NCI-H2196 (cell line): ENCODE measurements around the gene SECTM1.

Experiments
- DNase-seq: peaks from one replicate; lab custom pipeline; 2025; ENCODE audit not compliant: unreplicated experiment; lab: John Stamatoyannopoulos, UW

The SECTM1 gene

DNA sequence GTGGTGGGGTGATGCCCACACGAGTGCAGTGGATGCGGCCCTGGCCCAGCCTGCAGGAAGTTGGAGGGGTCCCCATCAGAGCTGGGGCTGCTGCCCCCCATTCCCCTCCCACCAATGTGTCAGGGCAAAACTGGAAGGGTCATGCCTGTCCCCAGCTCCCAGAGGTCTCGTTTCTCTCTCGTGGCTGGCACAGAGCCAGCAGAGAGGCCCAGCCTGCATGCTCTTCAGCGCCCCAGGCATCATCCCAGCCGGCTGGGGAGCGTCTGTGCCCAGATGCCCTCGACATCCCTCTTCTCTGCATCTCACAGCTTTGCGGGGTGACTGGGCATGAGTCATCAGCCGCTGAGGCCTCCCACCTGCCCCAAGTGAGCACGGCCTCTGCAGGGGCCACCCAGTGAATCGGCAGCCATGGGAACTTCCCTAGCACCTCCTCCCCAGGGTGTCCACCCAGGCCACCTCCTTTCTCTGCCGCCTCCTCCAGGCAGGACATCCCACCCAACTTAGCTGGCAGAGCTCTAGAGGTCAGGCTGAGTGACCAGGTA, 50.3 kb downstream of the SECTM1 start:
- no peak for DNase-seq

DNA sequence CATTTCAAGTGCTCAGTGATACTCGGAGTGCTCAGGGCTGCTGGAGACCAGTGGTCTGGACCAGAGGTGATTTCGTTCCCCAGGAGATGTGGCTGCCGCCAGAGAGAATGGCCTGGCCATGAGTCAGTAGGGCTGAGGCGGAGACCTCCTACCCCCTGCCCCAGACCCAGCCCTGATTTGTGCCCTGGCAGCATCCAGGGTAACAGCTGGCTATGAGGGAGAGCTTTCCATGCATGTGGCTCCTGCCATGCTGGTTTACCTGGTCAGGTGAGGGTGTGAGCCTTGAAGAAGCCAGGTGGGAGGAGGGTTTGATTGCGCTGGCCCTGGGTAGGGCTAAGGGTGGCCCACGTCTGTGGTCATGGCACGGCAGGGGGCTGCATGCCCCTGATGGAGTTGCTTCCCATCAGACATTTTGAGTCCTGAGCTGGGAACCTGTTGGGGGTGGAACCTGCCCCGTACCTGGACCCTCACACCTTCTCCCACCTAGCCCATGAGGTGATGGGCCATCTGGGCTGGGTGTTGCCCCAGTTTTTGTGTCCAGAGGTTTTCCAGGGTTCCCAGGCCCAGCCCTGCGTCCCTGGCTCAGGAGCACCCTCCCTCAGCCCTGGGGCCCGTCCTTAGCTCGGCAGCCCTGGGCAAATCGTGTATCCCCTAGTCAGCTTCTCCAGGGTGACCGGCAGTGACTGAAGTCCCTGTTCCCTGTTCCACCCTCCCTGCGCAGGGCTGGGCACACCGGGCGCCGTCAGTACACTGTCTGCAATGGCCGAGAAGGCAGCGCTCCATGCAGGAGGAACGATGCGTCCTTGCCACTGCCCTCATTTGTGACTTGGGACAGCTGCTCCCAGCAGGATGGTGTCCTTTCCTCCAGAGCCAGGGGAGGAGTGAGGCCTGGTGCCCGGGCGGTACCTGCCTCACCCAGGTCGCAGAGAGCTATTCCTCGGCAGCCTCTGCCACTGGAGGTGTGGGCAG, 51.0 kb downstream of the SECTM1 start:
- DNase-seq, result no peak

DNA sequence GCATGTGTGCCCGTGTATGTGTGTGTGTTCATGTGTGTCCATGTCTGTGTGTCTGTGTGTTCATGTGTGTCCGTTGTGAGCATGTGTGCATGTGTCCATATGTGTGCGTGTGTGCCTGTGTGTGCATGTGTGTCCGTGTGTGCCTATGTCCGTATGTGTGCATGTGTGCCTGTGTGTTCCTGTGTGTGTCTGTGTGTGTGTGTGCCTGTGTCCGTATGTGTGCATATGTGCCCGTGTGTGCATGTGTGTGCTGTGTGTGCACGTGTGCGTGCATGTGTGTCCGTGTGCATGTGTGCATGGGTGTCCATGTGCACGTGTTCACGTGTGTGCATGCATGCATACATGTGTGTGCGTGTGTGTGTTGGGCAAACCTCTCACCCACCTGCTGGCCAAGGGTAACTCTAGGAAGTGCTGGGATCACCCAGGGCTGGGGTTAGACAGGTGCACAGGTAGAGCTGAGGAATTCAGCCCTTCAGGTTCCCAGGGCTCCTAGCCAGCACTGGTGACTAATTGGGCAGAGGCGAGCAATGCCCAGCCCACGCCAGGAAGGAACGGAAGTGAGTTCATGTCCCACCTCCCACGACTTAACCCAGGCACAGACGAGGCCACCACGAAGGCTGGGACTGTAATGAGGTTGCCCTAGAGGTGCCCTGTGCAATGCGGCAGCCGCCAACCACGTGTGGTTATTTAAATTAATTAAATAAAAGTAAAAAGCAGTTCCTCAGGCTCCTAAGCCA, 51.9 kb downstream of the SECTM1 start:
- DNase-seq, result peak; percentile 71

DNA sequence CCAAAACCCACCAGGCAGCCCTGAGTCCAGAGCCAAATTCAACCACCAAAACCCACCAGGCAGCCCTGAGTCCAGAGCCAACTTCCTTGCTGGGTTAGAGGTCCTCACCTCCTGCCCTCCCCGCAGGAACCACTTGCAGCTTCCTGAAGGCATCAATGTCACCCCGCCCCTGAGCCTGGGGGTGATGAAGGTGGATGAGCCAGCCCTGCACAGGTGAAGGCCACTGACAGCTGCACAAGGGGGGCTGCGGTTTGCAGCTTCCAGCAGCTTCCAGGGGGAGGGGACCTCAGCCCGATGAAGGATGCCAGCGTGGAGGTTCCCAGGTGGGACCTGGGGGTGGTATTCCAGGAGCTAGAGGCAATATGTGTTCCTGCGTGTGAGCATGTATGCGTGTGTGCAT, 52.5 kb downstream of the SECTM1 start:
- no peak for DNase-seq

DNA sequence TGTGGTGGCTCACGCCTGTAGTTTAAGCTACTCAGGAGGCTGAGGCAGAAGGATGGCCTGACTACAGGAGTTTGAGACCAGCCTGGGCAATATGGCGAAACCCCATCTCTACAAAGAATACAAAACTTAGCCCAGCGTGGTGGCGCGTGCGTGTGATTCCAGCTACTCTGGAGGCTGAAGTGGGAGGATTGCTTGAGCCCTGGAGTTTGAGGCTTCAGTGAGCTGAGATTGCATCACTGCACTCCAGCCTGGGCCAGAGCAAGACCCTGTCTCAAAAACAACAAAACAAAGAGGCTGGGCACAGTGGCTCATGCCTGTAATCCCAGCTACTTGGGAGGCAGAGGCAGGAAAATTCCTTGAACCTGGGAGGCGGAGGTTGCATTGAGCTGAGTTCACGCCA, 53.0 kb downstream of the SECTM1 start:
- DNase-seq, result no peak

DNA sequence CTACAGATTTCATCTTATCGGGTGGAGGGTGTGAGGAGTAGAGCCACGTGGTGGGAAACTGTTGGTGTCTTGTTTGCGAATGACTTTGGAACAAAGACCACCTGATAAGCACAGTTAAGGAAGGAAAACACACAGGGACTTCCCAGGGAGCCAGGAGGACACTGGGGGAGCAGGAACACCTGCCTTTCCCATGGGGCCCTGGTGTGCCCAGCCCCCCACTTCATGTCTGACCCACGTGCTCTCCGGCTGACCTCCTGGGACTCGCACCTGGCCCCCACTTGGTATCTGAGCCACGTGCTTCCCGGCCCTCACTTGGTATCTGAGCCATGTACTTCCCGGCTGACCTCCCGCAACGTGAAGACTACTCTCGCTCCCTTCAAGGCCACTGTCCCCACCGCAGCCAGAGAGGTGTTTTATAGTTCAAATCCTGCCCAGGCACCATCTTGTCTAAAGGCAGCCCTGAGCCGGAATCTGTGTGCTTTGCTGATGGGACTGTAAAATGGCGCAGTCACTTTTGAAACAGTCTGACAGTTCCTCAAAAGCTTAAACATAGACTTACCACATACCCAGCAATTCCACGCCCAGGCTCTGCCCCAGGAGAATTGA, 54.7 kb downstream of the SECTM1 start:
- no peak for DNase-seq

DNA sequence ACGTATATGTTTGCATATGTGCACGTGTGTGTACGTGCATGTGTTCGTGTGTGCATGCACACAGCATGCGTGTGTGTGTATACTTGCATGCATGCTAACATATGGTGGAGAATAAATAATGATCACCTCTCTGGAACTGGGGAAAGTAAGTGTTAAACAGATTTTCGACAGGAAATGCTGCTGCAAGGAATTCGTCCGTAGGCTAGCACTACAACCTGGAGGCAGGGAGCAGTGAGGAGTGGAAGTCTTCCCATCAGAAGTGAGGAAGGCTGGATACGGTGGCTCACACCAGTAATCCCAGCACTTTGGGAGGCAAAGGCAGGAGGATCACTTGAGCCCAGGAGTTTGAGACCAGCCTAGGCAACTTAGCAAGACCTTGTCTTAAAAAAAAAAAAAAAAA, 55.3 kb downstream of the SECTM1 start:
- no peak for DNase-seq

DNA sequence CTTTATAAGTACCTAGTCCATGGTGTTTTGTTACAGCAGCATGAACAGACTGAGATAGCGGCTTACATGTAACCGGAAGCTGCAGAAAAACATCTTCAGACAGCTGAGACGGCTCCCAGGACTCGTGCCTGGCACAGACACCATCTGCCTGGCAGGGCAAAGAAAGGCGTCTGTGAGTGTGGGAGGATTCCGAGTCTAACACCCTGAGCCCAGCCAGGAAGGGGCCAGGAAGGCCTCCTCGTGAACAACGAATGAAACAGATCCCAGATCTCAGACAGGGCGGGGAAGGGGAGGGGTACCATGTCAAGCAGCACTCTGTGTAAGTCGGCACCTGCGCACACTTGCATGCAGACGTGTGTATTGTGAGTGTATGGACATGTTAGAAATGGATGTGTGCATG, 55.7 kb downstream of the SECTM1 start:
- no peak for DNase-seq

DNA sequence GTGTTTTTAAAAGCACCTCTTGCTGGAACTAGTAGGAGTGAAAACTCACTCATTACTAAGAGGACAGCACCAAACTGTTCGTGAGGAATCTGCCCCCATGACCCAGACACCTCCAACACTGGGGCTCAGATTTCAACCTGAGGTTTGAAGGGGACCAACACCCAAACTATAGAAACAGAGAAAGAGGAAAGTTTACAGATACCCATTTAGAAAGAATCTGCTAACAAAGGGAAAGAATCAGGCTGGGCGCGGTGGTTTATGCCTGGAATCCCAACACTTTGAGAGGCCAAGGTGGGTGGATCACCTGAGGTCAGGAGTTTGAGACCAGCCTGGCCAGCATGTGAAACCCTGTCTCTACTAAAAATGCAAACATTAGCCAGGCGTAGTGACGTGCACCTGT, 56.6 kb downstream of the SECTM1 start:
- DNase-seq, result no peak

DNA sequence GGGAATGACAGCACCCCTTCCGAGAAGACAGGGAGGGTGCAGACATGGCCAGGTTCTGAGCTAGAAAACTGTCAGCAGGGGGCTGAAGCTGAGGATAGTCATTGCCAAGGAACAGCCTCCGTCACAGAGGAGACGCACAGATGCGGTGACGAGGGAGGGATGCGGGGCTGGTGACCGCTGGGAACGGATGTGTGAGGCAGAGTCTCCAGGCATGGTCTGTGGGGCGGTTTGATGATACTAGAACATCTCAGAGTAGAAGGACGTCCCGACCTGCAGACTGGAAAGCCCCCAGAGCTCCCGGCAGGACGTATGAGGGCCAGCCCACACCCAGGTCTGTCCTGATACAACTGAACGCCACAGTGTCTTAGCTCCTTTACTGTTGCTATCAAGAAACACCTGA, 58.2 kb downstream of the SECTM1 start:
- no peak for DNase-seq

DNA sequence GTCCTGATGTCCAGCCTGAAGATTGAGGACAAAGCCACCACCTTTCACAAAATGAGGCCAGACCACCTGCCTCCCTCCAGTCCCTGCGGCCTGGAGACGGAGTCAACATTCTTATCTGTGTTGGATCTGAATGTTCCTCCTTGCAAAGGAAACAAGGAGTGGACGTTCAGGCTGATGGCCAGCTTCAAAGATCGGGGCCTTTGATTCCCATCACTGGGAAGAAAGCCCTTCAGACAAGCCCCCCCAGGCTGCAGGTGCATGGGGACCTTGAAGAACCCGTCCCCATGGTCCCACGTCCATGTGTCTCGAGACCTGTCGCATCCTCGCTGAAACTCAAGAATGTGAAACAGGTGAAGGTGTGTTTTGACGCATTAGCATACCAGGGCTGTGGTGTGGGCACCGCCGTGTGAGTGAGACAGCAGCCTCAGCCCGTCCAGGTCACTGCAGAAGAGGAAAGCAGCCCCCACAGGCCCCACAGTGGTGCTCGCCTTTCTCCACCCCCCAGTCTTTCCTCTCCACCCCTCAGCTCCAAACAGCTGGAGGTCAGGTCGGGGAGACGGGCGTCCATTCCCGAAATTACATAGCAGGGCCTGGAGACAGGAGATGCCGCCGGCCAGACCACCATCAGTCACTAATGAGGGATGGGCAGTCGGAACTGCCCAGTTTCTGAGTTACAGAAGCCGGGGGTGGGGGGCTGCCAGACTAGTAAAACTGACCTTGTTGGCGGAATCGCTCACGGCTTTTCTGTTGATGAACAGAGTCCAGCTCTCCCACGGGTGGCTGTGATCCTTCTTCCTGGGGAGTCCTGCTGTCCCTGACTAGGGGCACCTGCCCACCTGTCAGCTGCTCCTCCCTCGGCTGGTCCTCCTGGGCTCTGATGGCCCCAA, 59.2 kb downstream of the SECTM1 start:
- DNase-seq, result no peak

DNA sequence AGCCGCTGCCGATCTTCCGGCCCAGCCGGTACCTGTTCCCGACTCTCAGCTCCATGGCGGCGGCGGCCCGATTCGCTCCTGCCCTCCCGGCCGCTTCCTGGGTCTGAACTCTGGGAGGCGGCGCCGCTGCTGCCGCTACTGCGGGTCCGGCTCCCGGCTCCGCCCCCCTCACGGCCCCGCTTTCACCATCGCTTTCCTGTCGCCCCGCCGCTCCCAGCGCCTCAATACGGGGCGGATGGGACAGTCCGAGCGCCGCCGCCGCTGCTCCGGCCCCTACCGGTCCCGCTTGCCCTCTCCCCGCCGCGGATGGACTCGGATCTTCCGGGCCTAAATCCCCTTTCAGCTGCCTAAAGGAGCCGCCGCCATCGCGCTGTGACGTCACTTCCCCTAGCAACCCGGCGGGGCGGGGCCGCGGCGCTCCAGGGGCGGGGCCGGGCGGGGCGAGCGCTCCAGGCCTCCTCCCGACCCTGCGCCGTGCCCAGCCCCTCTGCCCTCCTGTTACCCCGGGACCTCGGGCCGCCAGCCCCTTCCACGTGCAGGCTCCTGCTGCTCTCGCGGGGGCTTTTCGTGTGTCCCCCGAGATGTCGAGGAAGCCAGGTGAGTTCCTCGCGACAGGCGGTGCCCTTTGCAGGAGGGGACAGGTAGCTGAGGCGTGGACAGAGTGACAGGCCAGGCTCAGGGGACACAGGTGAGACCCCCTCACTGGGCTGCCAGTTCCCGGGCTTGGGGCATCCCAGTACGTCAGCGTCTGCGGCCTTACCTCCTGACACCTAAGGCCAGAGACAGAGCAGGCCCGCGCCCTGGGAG, 60.0 kb downstream of the SECTM1 start, which contains the start of gene CSNK1D:
Gene CSNK1D (minus strand): TSS at position 374 of the 807 bp plus-strand sequence. CDS start 319 bp downstream, at position 55.
- peak; percentile 94 for DNase-seq

DNA sequence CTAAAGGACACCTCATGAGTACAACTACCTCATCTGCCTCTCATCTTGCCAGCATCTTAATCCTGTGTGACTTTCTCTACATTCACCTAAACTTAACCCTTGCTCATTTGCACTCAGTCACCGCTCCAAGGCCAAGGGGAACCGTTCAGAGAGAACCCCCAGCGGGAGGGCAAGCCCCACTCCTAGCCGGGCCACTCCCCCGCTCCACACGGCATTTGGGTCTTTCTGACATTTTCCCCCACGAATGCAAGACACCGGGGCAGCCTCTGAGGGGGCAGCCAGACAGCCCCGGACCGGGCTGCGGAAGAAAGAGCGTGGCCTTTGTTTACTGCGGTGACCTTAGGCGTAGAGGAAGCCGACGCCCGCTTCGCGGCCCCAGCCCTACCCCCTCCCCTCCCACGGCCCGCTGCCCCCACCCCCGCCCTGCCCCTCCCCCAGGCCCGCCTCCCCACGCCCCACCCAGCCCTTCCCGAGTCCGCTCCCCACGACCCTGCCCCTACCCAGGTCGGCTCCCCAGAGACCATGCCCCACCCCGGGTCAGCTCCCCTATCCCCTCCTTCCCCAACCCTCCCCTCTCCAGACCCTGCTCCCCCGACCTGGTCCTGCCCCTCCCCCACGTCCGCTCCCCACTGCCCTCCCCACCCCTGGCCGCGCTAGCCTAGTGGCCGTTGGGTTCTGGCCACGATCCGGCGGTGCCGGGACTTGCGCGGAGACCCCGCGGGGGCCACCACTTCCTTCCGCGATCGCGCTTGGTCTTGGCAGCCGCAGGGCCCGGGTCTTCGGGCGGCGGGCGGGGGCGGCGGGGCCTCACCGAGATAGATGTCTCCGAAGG, 60.9 kb downstream of the SECTM1 start:
- DNase-seq, result no peak

DNA sequence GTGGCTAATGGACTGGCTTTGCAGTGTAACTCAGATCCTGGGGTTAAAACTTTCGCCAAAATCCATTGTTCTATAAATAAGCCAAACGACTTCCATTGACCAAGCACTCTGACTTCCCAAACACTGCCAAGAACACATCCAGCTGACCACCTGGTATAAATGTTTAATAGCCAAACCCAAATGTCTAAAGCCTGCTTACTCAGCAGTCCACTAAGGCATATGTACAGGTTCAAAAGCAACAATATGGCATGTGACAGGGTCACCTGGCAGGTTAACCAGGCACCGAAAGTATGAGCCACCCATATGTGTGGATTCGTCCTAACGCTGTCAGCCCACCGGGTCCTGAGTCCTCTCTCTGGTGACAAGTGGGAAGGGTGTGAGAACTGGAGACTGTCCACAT, 62.2 kb downstream of the SECTM1 start:
- DNase-seq, result no peak
